CD4-positive, alpha-beta memory T cell (primary cell): ENCODE data around the gene DAAM1. TPM values are rescaled to one million over a fixed set of nuclear protein-coding genes. Genes with fewer than 3 reads are reported as not detected.
A peak's percentile ranks its signal among the peaks of the same experiment; 100 is the strongest.

Experiments
- CTCF ChIA-PET: fragments of 350-600 bp; sonication (Branson Sonifier 250); formaldehyde crosslinking; loops from one replicate; lab custom pipeline; 2021; ENCODE audit warnings: inconsistent platforms; ENCODE audit not compliant: partially characterized antibody; lab: Charles Lee
- POLR2A ChIA-PET: fragments of 350-600 bp; sonication (Branson Sonifier 250); formaldehyde crosslinking; loops from one replicate; lab custom pipeline; 2021; ENCODE audit not compliant: partially characterized antibody; lab: Charles Lee
- DNase-seq, 5 donors: peaks; one replicate each; pipeline versions ENCODE4 v3.0.0 to v3.0.0-alpha.2; 2020 to 2022; ENCODE audit warnings: mixed read lengths in 1 of 5
- H3K27ac ChIP-seq: one replicate; pipeline ENCODE4 v1.7.0; 2013; ENCODE audit warnings: low read depth, low read length
- H3K27me3 ChIP-seq: 2 replicates; pipeline ENCODE4 v1.7.0; 2013; ENCODE audit warnings: mild to moderate bottlenecking, low read length, moderate library complexity; ENCODE audit not compliant: insufficient read depth
- H3K36me3 ChIP-seq: 2 replicates; pipeline ENCODE4 v1.7.0; 2013; ENCODE audit warnings: mild to moderate bottlenecking, low read length, moderate library complexity; ENCODE audit not compliant: insufficient read depth
- H3K4me1 ChIP-seq: 2 replicates; pipeline ENCODE4 v1.7.0; 2013; ENCODE audit warnings: mild to moderate bottlenecking, low read length, moderate library complexity; ENCODE audit not compliant: insufficient read depth
- H3K4me3 ChIP-seq, 2 donors: one replicate each; pipeline ENCODE4 v1.7.0; 2013; ENCODE audit warnings: low read length in 2 of 2, mild to moderate bottlenecking in 1 of 2
- H3K9me3 ChIP-seq, 2 donors: one replicate each; pipeline ENCODE4 v1.7.0; 2013; ENCODE audit warnings: low read length in 2 of 2, control low read depth in 1 of 2; ENCODE audit not compliant: control insufficient read depth in 1 of 2
- H3K27ac Mint-ChIP-seq, 7 donors: one replicate each; pipeline ENCODE4 v1.8.0; 2020 to 2021; ENCODE audit warnings: mixed read lengths in 7 of 7, mild to moderate bottlenecking in 6 of 7, inconsistent platforms in 3 of 7, moderate library complexity in 3 of 7
- H3K27me3 Mint-ChIP-seq, 2 donors: one replicate each; pipeline ENCODE4 v1.8.0; 2020 to 2021; ENCODE audit warnings: mixed read lengths in 2 of 2
- H3K36me3 Mint-ChIP-seq, 2 donors: one replicate each; pipeline ENCODE4 v1.8.0; 2020 to 2021; ENCODE audit warnings: mixed read lengths in 2 of 2, inconsistent platforms in 1 of 2, mild to moderate bottlenecking in 1 of 2
- H3K4me1 Mint-ChIP-seq, 4 donors: one replicate each; pipeline ENCODE4 v1.8.0; 2020 to 2021; ENCODE audit warnings: mixed read lengths in 4 of 4, mild to moderate bottlenecking in 1 of 4
- H3K4me3 Mint-ChIP-seq, 8 donors: one replicate each; pipeline ENCODE4 v1.8.0; 2020 to 2021; ENCODE audit warnings: mixed read lengths in 8 of 8, mild to moderate bottlenecking in 7 of 8, moderate library complexity in 6 of 8, inconsistent platforms in 3 of 8
- H3K9me3 Mint-ChIP-seq, 8 donors: one replicate each; pipeline ENCODE4 v1.8.0; 2020 to 2021; ENCODE audit warnings: mixed read lengths in 8 of 8, mild to moderate bottlenecking in 5 of 8, inconsistent platforms in 3 of 8, moderate library complexity in 1 of 8
- intact Hi-C: fragments of 100-400 bp; cut with micrococcal nuclease; formaldehyde crosslinking; loops from one replicate; pipeline ENCODE4 v1.15.1; 2023
- polyA plus RNA-seq, 2 donors: library from polyadenylated mRNA; unstranded; fragments of 300-500 nt; fragmentation: Illumina TruSeq; gene quantifications; one replicate each; pipeline ENCODE4 v1.2.3, GENCODE V29; 2021
- total RNA-seq, 2 experiments: library from RNA; stranded (reverse); gene quantifications; one replicate each; pipeline ENCODE4 v1.2.3, GENCODE V29; 2021

DAAM1 gene
- total and polyA plus RNA-seq, 4 experiments from 2014 or later, result 5.4 to 25.6 (median 20.0) TPM

DNA sequence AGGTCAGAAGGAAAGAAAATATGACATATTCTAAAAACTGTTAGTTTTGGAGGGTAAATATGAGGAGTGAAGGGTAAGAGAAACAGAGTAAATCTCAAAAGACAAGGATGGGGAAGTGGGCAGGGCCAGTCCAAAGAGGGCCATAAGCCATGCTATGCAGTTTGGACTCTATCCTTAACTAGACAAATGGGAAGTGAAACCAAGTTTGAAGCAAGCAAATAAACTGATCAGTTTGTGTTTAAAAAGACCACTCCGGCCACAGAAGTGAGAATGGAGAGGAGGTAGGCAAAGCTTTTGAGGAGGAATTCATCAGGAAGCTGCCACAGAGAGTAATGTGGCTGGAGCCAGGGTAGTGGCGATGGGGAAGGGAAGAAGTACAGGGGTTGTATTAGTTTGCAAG, 37.5 kb upstream of the DAAM1 start:
- no peak overlapping the region for H3K4me3 ChIP-seq
- Mint-ChIP-seq H3K4me3 (peak overlapping the region in 1 of 8 donors; percentile 1), H3K4me1 (peaks cover 17 to 36% (median 28%) of the 10 kb centered on the region in 4 donors), H3K27me3 (peaks cover 0 to 2% of the 10 kb centered on the region in 2 donors), H3K27ac (peak overlapping the region in 3 of 7 donors; percentile 11 to 54 (median 37)), H3K36me3 (peaks cover 1 to 15% of the 10 kb centered on the region in 2 donors), H3K9me3 (no peaks in the 10 kb centered on the region)
- H3K9me3 ChIP-seq, result no peaks in the 10 kb centered on the region
- H3K4me1 ChIP-seq, result peaks cover 20% of the 10 kb centered on the region
- DNase-seq, result no peak
- CTCF ChIA-PET, result interaction anchor here (1.3 kb wide), 1 partner anchor 15 kb away, joined by 3 read pairs; no protein-coding TSS in a partner anchor
- H3K27ac ChIP-seq, result no peak overlapping the region
- no peaks in the 10 kb centered on the region for H3K27me3 ChIP-seq
- H3K36me3 ChIP-seq, result no peaks in the 10 kb centered on the region
- intact Hi-C loops, result no loop called here
- POLR2A ChIA-PET, result interaction anchor here (0.9 kb wide), 1 partner anchor 38 kb away, joined by 4 read pairs; the partner anchor contains the start of gene DAAM1

GRCh38 chr14:59154373-59154772, 34.1 kb upstream of the DAAM1 start:
- POLR2A ChIA-PET, result interaction anchor here (0.7 to 2.2 kb wide), 5 partner anchors 10 to 1095 kb away, joined by 3 to 12 read pairs (median 4); partner anchors contain the start of genes DAAM1 and PPM1A

GRCh38 chr14:59155886-59156285, 32.6 kb upstream of the DAAM1 start:
- peak overlapping the region in 1 of 7 donors; percentile 46 for H3K27ac Mint-ChIP-seq
- H3K27ac ChIP-seq, result no peak overlapping the region
- no peaks in the 10 kb centered on the region for H3K36me3 ChIP-seq
- intact Hi-C loops, result no loop called here
- DNase-seq, result no peak
- H3K4me3 ChIP-seq, result no peak overlapping the region
- peaks cover 20% of the 10 kb centered on the region for H3K4me1 ChIP-seq
- H3K27me3 Mint-ChIP-seq, result no peaks in the 10 kb centered on the region
- H3K9me3 ChIP-seq, result no peaks in the 10 kb centered on the region
- H3K27me3 ChIP-seq, result no peaks in the 10 kb centered on the region
- H3K4me1 Mint-ChIP-seq, result peaks cover 20 to 42% (median 30%) of the 10 kb centered on the region in 4 donors
- peak overlapping the region in 1 of 8 donors; percentile 14 for H3K4me3 Mint-ChIP-seq
- ChIA-PET POLR2A (interaction anchor here (1.6 to 2.2 kb wide), 2 partner anchors 11 to 33 kb away, joined by 6 to 12 read pairs; partner anchors contain the start of gene DAAM1), CTCF (interaction anchor here (0.5 to 1.5 kb wide), 3 partner anchors 9 to 288 kb away, joined by 3 read pairs; no protein-coding TSS in a partner anchor)
- peaks cover 1 to 17% of the 10 kb centered on the region in 2 donors for H3K36me3 Mint-ChIP-seq
- peaks cover 0 to 12% (median 5%) of the 10 kb centered on the region in 8 donors for H3K9me3 Mint-ChIP-seq

More at GRCh38 chr14:59154373-59154772, 34.1 kb upstream of the DAAM1 start:
- Histone ChIP-seq H3K27me3 (no peaks in the 10 kb centered on the region), H3K4me3 (no peak overlapping the region), H3K36me3 (no peaks in the 10 kb centered on the region), H3K27ac (no peak overlapping the region), H3K9me3 (no peaks in the 10 kb centered on the region), H3K4me1 (peaks cover 20% of the 10 kb centered on the region)
- Mint-ChIP-seq H3K4me1 (peaks cover 18 to 42% (median 31%) of the 10 kb centered on the region in 4 donors), H3K27me3 (no peaks in the 10 kb centered on the region), H3K4me3 (peak overlapping the region in 6 of 8 donors; percentile 26 to 76 (median 46)), H3K9me3 (peaks cover 0 to 12% (median 5%) of the 10 kb centered on the region in 8 donors), H3K27ac (peak overlapping the region; percentile 25 to 88 (median 76)), H3K36me3 (peaks cover 1 to 19% of the 10 kb centered on the region in 2 donors)
- intact Hi-C loops, result loop anchor here (1.0 kb wide), 1 partner anchor 34 kb away; the partner anchor contains the start of gene DAAM1
- DNase-seq, result peak in 4 of 5 donors; percentile 11 to 41 (median 32)
- CTCF ChIA-PET, result interaction anchor here (1.2 kb wide), 1 partner anchor 35 kb away, joined by 3 read pairs; the partner anchor contains the start of gene DAAM1

DNA sequence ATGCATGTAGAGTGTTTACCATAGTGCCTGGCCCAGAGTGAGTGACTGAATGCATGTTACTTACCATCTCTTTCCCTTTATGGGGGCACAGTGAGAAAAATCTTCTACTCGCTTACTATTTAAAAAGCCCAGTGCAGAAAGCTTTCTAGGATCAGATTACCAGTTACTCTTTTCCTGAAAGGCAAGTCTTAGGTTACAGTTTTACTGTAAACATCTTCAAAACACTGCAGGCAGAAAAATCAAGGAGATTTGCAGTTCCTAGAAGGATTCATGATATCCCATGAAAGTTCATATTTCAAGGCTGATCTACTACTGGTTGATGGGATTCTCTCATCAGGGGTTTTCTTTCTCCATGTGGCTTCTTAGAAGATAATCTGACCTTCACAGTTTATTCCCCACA, 29.3 kb upstream of the DAAM1 start:
- H3K36me3 ChIP-seq, result no peaks in the 10 kb centered on the region
- peaks cover 0 to 12% (median 5%) of the 10 kb centered on the region in 8 donors for H3K9me3 Mint-ChIP-seq
- CTCF ChIA-PET, result no interaction called here
- H3K4me3 ChIP-seq, result no peak overlapping the region
- H3K4me1 Mint-ChIP-seq, result peaks cover 19 to 38% (median 27%) of the 10 kb centered on the region in 4 donors
- H3K9me3 ChIP-seq, result no peaks in the 10 kb centered on the region
- no peak overlapping the region for H3K27ac ChIP-seq
- intact Hi-C loops, result no loop called here
- POLR2A ChIA-PET, result no interaction called here
- peaks cover 3 to 9% of the 10 kb centered on the region in 2 donors for H3K27me3 Mint-ChIP-seq
- no peak overlapping the region for H3K27ac Mint-ChIP-seq
- H3K4me1 ChIP-seq, result peaks cover 15% of the 10 kb centered on the region
- no peaks in the 10 kb centered on the region for H3K27me3 ChIP-seq
- H3K36me3 Mint-ChIP-seq, result peaks cover 0 to 8% of the 10 kb centered on the region in 2 donors
- H3K4me3 Mint-ChIP-seq, result no peak overlapping the region
- no peak for DNase-seq

GRCh38 chr14:59160506-59160905, 28.0 kb upstream of the DAAM1 start:
- peaks cover 7 to 12% of the 10 kb centered on the region in 2 donors for H3K27me3 Mint-ChIP-seq
- peaks cover 0 to 12% (median 5%) of the 10 kb centered on the region in 8 donors for H3K9me3 Mint-ChIP-seq
- peaks cover 0 to 4% of the 10 kb centered on the region in 2 donors for H3K36me3 Mint-ChIP-seq
- H3K27ac Mint-ChIP-seq, result no peak overlapping the region
- CTCF ChIA-PET, result no interaction called here
- no peak overlapping the region for H3K4me3 Mint-ChIP-seq
- Histone ChIP-seq H3K27ac (no peak overlapping the region), H3K4me3 (no peak overlapping the region), H3K36me3 (no peaks in the 10 kb centered on the region), H3K27me3 (no peaks in the 10 kb centered on the region), H3K9me3 (no peaks in the 10 kb centered on the region), H3K4me1 (peaks cover 5% of the 10 kb centered on the region)
- H3K4me1 Mint-ChIP-seq, result peaks cover 12 to 24% (median 18%) of the 10 kb centered on the region in 4 donors
- no peak for DNase-seq
- POLR2A ChIA-PET, result interaction anchor here (1.5 kb wide), 1 partner anchor 28 kb away, joined by 7 read pairs; the partner anchor contains the start of gene DAAM1
- intact Hi-C loops, result no loop called here

GRCh38 chr14:59161561-59162175, 26.8 kb upstream of the DAAM1 start:
- Mint-ChIP-seq H3K4me1 (peaks cover 7 to 13% (median 10%) of the 10 kb centered on the region in 4 donors), H3K36me3 (peaks cover 0 to 4% of the 10 kb centered on the region in 2 donors), H3K27ac (peak overlapping the region in 6 of 7 donors; percentile 21 to 84 (median 77)), H3K27me3 (peaks cover 7 to 12% of the 10 kb centered on the region in 2 donors), H3K9me3 (peaks cover 0 to 12% (median 4%) of the 10 kb centered on the region in 8 donors), H3K4me3 (peak overlapping the region in 1 of 8 donors; percentile 34)
- ChIA-PET POLR2A (interaction anchor here (1.5 kb wide), 1 partner anchor 27 kb away, joined by 7 read pairs; the partner anchor contains the start of gene DAAM1), CTCF (interaction anchor here (0.8 to 0.9 kb wide), 2 partner anchors 13 to 33 kb away, joined by 3 to 4 read pairs; no protein-coding TSS in a partner anchor)
- no peak overlapping the region for H3K4me3 ChIP-seq
- no peaks in the 10 kb centered on the region for H3K36me3 ChIP-seq
- intact Hi-C loops, result no loop called here
- peak; percentile 18 to 57 (median 38) for DNase-seq
- H3K4me1 ChIP-seq, result peaks cover 5% of the 10 kb centered on the region
- no peak overlapping the region for H3K27ac ChIP-seq
- H3K27me3 ChIP-seq, result no peaks in the 10 kb centered on the region
- H3K9me3 ChIP-seq, result no peaks in the 10 kb centered on the region

DNA sequence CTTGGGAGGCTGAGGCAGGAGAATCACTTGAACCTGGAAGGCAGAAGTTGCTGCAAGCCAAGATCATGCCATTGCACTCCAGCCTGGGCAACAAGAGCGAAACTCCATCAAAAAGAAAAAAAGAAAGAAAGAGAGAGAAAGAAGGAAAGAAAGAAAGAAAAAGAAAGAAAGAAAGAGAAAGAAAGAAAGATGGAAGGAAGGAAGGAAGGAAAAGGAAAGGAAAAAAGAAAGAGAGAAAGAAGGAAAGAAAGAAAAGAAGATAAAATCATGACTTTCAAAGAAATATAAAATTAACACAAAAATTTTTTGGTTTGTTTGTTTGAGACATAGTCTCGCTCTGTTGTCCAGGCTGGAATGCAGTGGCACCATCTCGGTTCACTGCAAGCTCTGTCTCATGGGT, 22.2 kb upstream of the DAAM1 start:
- no peaks in the 10 kb centered on the region for H3K36me3 Mint-ChIP-seq
- intact Hi-C loops, result no loop called here
- H3K4me1 ChIP-seq, result peaks cover 5% of the 10 kb centered on the region
- POLR2A ChIA-PET, result interaction anchor here (0.9 kb wide), 1 partner anchor 13 kb away, joined by 4 read pairs; no protein-coding TSS in a partner anchor
- no peak overlapping the region for H3K4me3 Mint-ChIP-seq
- H3K9me3 Mint-ChIP-seq, result peaks cover 0 to 4% (median 0%) of the 10 kb centered on the region in 8 donors
- no peaks in the 10 kb centered on the region for H3K9me3 ChIP-seq
- no peak overlapping the region for H3K4me3 ChIP-seq
- H3K27ac ChIP-seq, result no peak overlapping the region
- no peaks in the 10 kb centered on the region for H3K36me3 ChIP-seq
- CTCF ChIA-PET, result no interaction called here
- no peak overlapping the region for H3K27ac Mint-ChIP-seq
- DNase-seq, result no peak
- H3K27me3 ChIP-seq, result no peaks in the 10 kb centered on the region
- H3K27me3 Mint-ChIP-seq, result peaks cover 10 to 12% of the 10 kb centered on the region in 2 donors
- peaks cover 4 to 8% (median 7%) of the 10 kb centered on the region in 4 donors for H3K4me1 Mint-ChIP-seq
